ENCODE data around the gene SLC39A8.
"Not testable (repeated sequence)": the region's sequence is repeated elsewhere in the genome, so short reads cannot be mapped to it uniquely, and the experiment has no call there.

The SLC39A8 gene

GRCh38 chr4:102344954-102345794, at the start of gene SLC39A8:
Gene SLC39A8, minus strand, starts transcription at chr4:102345482. Its CDS starts 820 bp downstream, at chr4:102344662.
- DNase-seq, result peak; percentile 74

GRCh38 chr4:102392033-102392744, 46.9 kb upstream of the SLC39A8 start:
- DNase-seq, result no peak

GRCh38 chr4:102390438-102390837, 45.2 kb upstream of the SLC39A8 start:
- DNase-seq, result no peak

GRCh38 chr4:102388611-102389010, 43.3 kb upstream of the SLC39A8 start:
- no peak for DNase-seq

- no peak for DNase-seq
Measured at GRCh38 chr4:102387552-102388150, 42.4 kb upstream of the SLC39A8 start.

- DNase-seq, result no peak
Measured at GRCh38 chr4:102386966-102387365, 41.7 kb upstream of the SLC39A8 start.

- not testable (repeated sequence) for DNase-seq
Measured at GRCh38 chr4:102380253-102380652, 35.0 kb upstream of the SLC39A8 start.

- no peak for DNase-seq
Measured at GRCh38 chr4:102362922-102363432, 17.7 kb upstream of the SLC39A8 start.

- DNase-seq, result no peak
Measured at GRCh38 chr4:102358128-102358527, 12.8 kb upstream of the SLC39A8 start.

GRCh38 chr4:102357637-102358036, 12.4 kb upstream of the SLC39A8 start:
- DNase-seq, result not testable (repeated sequence)

- DNase-seq, result no peak
Measured at GRCh38 chr4:102356562-102357202, 11.4 kb upstream of the SLC39A8 start.

GRCh38 chr4:102355748-102356147, 10.5 kb upstream of the SLC39A8 start:
- DNase-seq, result no peak

GRCh38 chr4:102354671-102355454, 9.6 kb upstream of the SLC39A8 start:
- DNase-seq, result no peak

GRCh38 chr4:102352781-102353180, 7.5 kb upstream of the SLC39A8 start:
- no peak for DNase-seq

GRCh38 chr4:102350634-102351033, 5.4 kb upstream of the SLC39A8 start:
- DNase-seq, result no peak

- no peak for DNase-seq
Measured at GRCh38 chr4:102348701-102349100, 3.4 kb upstream of the SLC39A8 start.

- DNase-seq, result no peak
Measured at GRCh38 chr4:102345795-102346100, 466 bp upstream of the SLC39A8 start.

GRCh38 chr4:102344520-102344953, 745 bp downstream of the SLC39A8 start:
- no peak for DNase-seq

- DNase-seq, result no peak
Measured at GRCh38 chr4:102343964-102344519, 1.2 kb downstream of the SLC39A8 start.

- no peak for DNase-seq
Measured at GRCh38 chr4:102342404-102343074, 2.7 kb downstream of the SLC39A8 start.

- DNase-seq, result no peak
Measured at GRCh38 chr4:102341201-102341600, 4.1 kb downstream of the SLC39A8 start.

Data from DMS 273 treated with DMSO at 0.1 percent for 48 hours (cell line).